ENCODE results near the gene PTGIR.
"Not testable (repeated sequence)": the region's sequence is repeated elsewhere in the genome, so short reads cannot be mapped to it uniquely, and the experiment has no call there.

PTGIR gene

GRCh38 chr19:46634656-46635218, 9.8 kb upstream of the PTGIR start:
- DNase-seq: no peak
- no peak for TF ChIP-seq CTCF (IDR thresholded peaks at IDR 0.05; ENCODE audit: low read depth, low read length)
- H3K27me3 ChIP-seq: no peaks in the 10 kb centered on the region
- H3K9me3 ChIP-seq: no peaks in the 10 kb centered on the region
- no peaks in the 10 kb centered on the region for H3K36me3 ChIP-seq
- H3K4me1 ChIP-seq: peaks cover 33% of the 10 kb centered on the region
- peak overlapping the region; percentile 48 for H3K4me3 ChIP-seq (ENCODE audit: low read depth, low read length)

DNA sequence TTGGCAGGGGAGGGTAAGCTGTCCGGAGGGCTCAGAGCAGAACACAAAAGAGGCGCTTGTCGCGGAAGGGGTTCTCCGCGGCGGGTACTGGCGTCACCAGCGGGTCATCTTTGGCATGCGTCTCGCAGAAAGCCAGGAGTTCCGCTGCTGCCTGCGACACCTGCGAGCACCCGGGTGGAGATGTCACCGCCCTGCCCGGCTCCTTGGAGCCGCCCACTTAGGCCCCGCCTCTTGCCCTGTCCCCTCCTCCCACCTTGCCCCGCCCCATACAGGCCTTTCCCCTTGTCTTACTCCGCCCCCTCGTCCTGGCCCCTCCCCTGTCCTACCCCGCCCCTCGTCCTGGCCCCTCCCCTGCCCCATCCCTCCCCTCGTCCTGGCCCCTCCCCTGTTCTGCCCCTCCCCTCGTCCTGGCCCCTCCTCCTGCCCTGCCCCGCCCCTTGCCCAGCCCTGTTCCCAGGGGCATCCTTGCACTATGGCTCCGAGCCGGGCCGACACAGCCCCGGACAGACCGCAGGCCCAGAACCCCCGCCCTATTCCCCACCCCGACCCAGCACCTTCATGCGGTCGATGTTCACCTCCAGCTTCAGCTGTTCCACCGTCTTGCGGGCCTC, 9.3 kb upstream of the PTGIR start:
- TF ChIP-seq CTCF (IDR thresholded peaks at IDR 0.05; ENCODE audit: low read depth, low read length): no peak
- Histone ChIP-seq H3K36me3 (no peaks in the 10 kb centered on the region), H3K4me1 (peaks cover 33% of the 10 kb centered on the region), H3K4me3 (ENCODE audit: low read depth, low read length) (peak overlapping the region; percentile 48), H3K27me3 (no peaks in the 10 kb centered on the region), H3K9me3 (no peaks in the 10 kb centered on the region)
- DNase-seq: peak; percentile 89

DNA sequence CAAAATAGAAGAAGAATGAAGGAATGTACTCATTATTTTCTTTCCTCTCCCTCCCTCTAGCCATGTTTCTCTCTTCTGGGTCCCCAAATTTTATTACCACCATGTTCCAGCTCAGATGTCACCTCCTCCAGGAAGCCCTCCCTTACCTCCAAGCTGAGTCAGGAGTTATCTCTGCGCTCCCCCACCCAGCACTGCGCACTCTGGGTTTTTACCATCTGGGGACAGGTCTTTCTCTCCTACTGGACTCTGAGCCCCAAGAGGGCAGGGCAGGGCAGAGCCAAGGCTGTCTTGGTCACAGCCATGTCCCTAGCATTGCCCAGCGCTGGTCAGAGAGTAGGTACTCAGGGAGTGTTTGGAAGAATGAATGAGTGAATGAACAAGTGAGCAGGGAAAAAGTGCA, 8.2 kb upstream of the PTGIR start:
- no peak for TF ChIP-seq CTCF (IDR thresholded peaks at IDR 0.05; ENCODE audit: low read depth, low read length)
- H3K4me1 ChIP-seq: peaks cover 35% of the 10 kb centered on the region
- DNase-seq: no peak
- no peaks in the 10 kb centered on the region for H3K9me3 ChIP-seq
- no peaks in the 10 kb centered on the region for H3K36me3 ChIP-seq
- no peak overlapping the region for H3K4me3 ChIP-seq (ENCODE audit: low read depth, low read length)
- no peaks in the 10 kb centered on the region for H3K27me3 ChIP-seq

- H3K4me3 ChIP-seq (ENCODE audit: low read depth, low read length): no peak overlapping the region
- H3K9me3 ChIP-seq: no peaks in the 10 kb centered on the region
- no peaks in the 10 kb centered on the region for H3K36me3 ChIP-seq
- no peaks in the 10 kb centered on the region for H3K27me3 ChIP-seq
- H3K4me1 ChIP-seq: peaks cover 40% of the 10 kb centered on the region
- TF ChIP-seq CTCF (IDR thresholded peaks at IDR 0.05; ENCODE audit: low read depth, low read length): no peak
- DNase-seq: peak; percentile 43
Measured at GRCh38 chr19:46631481-46631880, 6.6 kb upstream of the PTGIR start.

DNA sequence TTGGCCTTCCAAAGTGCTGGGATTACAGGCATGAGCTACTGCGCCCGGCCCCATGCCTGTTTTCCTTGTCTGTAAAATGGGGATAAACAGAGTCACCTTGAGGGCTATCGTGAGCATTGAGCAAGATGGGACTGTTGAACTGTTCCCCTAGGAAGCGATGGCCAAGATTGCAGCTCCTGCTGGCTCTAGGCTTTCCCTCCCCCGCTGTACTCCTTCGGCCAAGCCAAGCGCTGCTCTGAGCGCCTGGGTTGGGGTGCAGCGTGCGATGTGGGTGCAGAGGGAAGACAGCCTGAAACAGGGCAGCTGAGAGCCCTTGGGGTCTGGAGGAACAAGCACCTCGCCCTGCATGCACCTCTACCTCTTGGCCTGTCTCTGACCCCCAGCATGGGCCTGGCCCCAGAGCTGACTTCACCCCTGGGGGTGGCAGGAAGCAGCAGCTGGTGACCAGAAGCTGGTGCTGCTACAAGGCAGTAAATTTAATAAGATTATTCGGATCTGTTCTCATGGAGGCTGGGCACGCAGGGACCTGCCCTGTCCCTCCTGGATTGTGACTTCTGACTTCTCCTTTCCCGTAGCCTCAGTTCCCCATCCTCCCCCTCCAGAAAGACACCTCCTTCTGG, 5.8 kb upstream of the PTGIR start:
- Histone ChIP-seq H3K4me1 (peaks cover 47% of the 10 kb centered on the region), H3K27me3 (no peaks in the 10 kb centered on the region), H3K9me3 (no peaks in the 10 kb centered on the region), H3K4me3 (ENCODE audit: low read depth, low read length) (no peak overlapping the region), H3K36me3 (no peaks in the 10 kb centered on the region)
- no peak for TF ChIP-seq CTCF (IDR thresholded peaks at IDR 0.05; ENCODE audit: low read depth, low read length)
- DNase-seq: peak; percentile 79

DNA sequence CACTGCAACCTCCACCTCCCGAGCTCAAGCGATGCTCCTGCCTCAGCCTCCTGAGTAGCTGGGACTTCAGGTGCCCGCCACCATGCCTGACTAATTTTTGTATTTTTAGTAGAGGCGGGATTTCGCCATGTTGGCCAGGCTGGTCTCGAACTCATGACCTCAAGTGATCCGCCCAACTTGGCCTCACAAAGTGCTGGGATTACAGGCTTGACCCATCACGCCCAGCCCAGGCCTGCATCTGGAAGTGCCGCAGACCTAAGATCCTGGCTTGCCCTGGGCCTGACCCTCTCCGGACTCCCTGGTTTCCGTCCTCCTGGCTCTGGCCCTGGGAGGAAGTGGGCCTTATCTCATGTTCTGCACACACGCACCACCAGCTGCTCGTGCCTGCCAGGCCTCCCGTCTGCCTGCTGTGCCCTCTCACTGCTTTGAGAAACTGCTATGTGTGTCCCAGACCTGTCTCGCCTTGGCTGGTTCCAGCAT, 4.7 kb upstream of the PTGIR start:
- peak; percentile 86 for DNase-seq
- no peak overlapping the region for H3K4me3 ChIP-seq (ENCODE audit: low read depth, low read length)
- TF ChIP-seq CTCF (IDR thresholded peaks at IDR 0.05; ENCODE audit: low read depth, low read length): no peak
- no peaks in the 10 kb centered on the region for H3K9me3 ChIP-seq
- no peaks in the 10 kb centered on the region for H3K36me3 ChIP-seq
- H3K27me3 ChIP-seq: no peaks in the 10 kb centered on the region
- peaks cover 48% of the 10 kb centered on the region for H3K4me1 ChIP-seq

DNA sequence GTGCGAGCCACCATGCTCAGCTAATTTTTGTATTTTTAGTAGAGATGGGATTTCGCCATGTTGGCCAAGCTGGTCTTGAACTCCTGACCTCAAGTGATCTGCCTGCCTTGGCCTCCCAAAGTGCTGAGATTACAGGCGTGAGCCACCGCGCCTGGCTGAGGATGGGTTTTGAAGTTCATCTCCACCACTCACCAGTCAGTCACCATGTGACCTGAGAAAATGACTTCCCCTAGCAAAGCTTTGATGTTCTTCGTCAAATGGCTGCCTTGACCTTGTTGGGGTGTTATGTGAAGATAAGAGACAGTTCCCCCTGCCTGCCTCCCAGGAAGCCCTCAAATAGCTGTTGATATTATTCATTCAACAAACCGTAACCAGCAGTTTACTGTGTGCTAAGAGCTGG, 4.1 kb upstream of the PTGIR start:
- H3K9me3 ChIP-seq; H3K27me3 ChIP-seq; DNase-seq; H3K4me3 ChIP-seq (ENCODE audit: low read depth, low read length); H3K36me3 ChIP-seq: not testable (repeated sequence)
- peaks cover 46% of the 10 kb centered on the region for H3K4me1 ChIP-seq
